ENCODE measurements around the gene ZNG1F. TPM values are rescaled to one million over a fixed set of nuclear protein-coding genes. Genes with fewer than 3 reads are reported as not detected.
A peak's percentile ranks its signal among the peaks of the same experiment; 100 is the strongest.
"Not testable (repeated sequence)": the region's sequence is repeated elsewhere in the genome, so short reads cannot be mapped to it uniquely, and the experiment has no call there.

The ZNG1F gene
- total RNA-seq = 1 to 10 TPM in 8 of 9 donors, under 1 TPM in 1; 0.67 to 8.9 (median 1.7) TPM
- 1 to 10 TPM; 2.2 to 3.3 TPM for polyA plus RNA-seq
- long read RNA-seq, donor 1, partial matches to known transcripts = 6 of 8 reads
- long read RNA-seq, donor 1, other reads (novel, unspliced or antisense) = 2 of 8 reads
- long read RNA-seq, donor 2, partial matches to known transcripts = 1 of 9 reads
- long read RNA-seq, donor 2, other reads (novel, unspliced or antisense) = 7 of 9 reads
- long read RNA-seq, donor 3, partial matches to known transcripts = 15 of 18 reads
- long read RNA-seq, donor 3, other reads (novel, unspliced or antisense) = 3 of 18 reads

- H3K4me1 ChIP-seq; ATAC-seq; H3K4me3 ChIP-seq; intact Hi-C loops (cut with DNase I); H3K9me3 ChIP-seq; H3K27me3 ChIP-seq; H3K27ac ChIP-seq; DNase-seq; H3K36me3 ChIP-seq: not testable (repeated sequence)
- no CpG with 5 or more reads among the region's 31 CpGs for WGBS, 4 donors
Measured at GRCh38 chr9:41189217-41189616, at the start of gene ZNG1F. Gene ZNG1F, minus strand, starts transcription at chr9:41189317. Its CDS starts 59 bp downstream, at chr9:41189258.

DNA sequence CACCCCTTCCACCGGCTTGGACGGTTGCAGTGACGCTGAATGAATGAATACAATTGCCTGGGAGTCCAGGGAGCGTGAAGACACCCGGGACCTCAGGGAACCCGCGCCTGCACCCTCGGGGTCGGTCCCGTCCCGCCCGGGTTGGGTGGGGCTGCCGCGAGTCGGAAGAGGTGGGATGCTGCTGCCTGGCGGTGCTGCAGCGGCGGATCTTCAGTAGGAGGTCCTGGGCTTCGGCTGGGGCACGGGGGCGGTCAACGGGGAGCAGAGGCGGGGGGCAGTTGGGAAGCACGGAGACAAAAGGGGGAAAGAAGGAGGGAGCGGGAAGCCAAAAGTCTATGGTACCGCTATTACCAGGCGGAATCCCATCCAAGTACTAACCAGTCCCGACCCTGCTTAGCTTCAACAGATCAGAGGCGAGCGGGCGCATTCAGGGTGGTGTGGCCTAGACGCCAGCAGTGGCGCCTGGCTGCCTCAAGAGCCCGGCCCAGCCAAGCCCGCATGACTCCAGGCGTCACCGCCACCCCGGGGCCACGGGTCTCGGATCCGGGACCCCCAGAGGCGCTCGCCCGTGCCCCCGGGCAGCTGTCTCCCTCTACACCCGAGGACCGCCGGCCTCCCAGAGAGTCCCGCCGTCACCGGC lies 48.1 kb upstream of the ZNG1F start:
- DNase-seq = peak in 2 of 5 donors; percentile 27 to 67
- 47 to 86% (median 62%) methylated on average over 23 to 50 of the region's 51 CpGs for WGBS, 4 donors
- H3K27me3 ChIP-seq; H3K27ac ChIP-seq; H3K36me3 ChIP-seq; H3K4me1 ChIP-seq; intact Hi-C loops (cut with DNase I); ATAC-seq: not testable (repeated sequence)
- Histone ChIP-seq H3K9me3 (peaks cover 0 to 17% (median 2%) of the 10 kb centered on the region in 12 donors), H3K4me3 (peak overlapping the region in 1 of 12 donors; percentile 15)

- DNase-seq = peak in 1 of 5 donors; percentile 22
- ATAC-seq; H3K27me3 ChIP-seq; intact Hi-C loops (cut with DNase I); H3K36me3 ChIP-seq; H3K4me3 ChIP-seq; H3K27ac ChIP-seq; H3K4me1 ChIP-seq: not testable (repeated sequence)
- WGBS, 4 donors = 62 to 83% (median 77%) methylated on average over 21 to 23 of the region's 23 CpGs
- H3K9me3 ChIP-seq = peaks cover 0 to 17% (median 2%) of the 10 kb centered on the region in 12 donors
Measured at GRCh38 chr9:41236486-41237109, 47.5 kb upstream of the ZNG1F start.

DNA sequence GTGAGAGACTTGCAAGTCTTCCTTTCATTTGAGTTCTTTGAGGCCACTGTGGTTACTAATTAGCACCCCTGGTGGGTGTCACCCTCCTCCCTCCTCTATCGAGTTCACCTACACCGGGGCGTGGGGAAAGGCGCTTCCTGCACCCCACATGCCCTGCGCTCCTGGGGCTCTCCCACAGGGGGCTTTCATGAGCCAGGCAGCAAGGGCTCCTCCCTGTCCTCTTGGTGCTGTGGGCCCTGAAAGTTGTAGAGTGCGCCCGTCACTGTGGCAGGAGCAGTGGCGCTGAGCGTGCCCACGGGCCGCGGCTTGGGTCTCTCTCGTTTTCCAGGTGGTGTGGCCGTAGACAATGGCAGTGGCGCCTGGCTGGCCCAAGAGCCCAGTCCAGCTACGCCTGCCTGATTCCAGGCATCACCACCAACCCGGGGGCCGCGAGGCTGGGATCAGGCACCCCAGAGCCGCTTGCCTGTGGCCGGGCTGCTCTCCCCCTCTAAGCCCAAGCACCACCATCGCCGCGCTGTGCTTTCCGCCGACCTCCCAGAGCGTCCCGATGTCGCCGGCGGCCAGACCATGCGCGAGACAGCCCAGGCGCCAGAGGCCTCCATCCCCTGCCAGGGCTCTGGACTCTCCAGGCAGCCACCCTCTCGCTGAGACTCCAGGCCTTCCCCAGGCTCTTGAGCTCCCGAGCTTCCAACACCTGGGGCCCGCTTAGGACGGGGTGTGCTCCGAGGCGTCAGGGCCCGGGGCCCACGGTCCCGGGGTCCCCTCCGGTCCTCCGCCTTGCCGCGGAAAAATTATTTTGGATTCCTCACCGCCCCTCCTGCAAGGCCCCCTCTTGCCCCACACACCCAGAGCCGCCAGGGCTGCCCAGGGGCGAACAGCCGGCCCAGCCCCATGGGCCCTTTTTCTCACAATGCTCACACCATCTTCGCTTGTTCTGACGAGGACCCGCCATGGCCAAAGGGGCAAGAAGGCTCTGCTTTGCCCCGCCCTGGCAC lies 46.0 kb upstream of the ZNG1F start:
- ATAC-seq = peak in 1 of 4 donors; percentile 49
- H3K27me3 ChIP-seq; intact Hi-C loops (cut with DNase I); H3K4me1 ChIP-seq; H3K27ac ChIP-seq; H3K36me3 ChIP-seq: not testable (repeated sequence)
- DNase-seq = peak in 3 of 5 donors; percentile 16 to 70 (median 25)
- peak overlapping the region in 1 of 12 donors; percentile 33 for H3K4me3 ChIP-seq
- WGBS, 4 donors = 59 to 83% (median 71%) methylated on average over 28 to 55 of the region's 55 CpGs
- H3K9me3 ChIP-seq = peaks cover 0 to 15% (median 2%) of the 10 kb centered on the region in 12 donors

GRCh38 chr9:41234221-41234620 lies 45.1 kb upstream of the ZNG1F start:
- H3K36me3 ChIP-seq; ATAC-seq; H3K27ac ChIP-seq; DNase-seq; H3K27me3 ChIP-seq; H3K4me1 ChIP-seq; intact Hi-C loops (cut with DNase I); H3K4me3 ChIP-seq: not testable (repeated sequence)
- 60 to 63% (median 61%) methylated on average over 3 of the region's 3 CpGs for WGBS, 4 donors
- H3K9me3 ChIP-seq = peaks cover 0 to 14% (median 2%) of the 10 kb centered on the region in 12 donors

DNA sequence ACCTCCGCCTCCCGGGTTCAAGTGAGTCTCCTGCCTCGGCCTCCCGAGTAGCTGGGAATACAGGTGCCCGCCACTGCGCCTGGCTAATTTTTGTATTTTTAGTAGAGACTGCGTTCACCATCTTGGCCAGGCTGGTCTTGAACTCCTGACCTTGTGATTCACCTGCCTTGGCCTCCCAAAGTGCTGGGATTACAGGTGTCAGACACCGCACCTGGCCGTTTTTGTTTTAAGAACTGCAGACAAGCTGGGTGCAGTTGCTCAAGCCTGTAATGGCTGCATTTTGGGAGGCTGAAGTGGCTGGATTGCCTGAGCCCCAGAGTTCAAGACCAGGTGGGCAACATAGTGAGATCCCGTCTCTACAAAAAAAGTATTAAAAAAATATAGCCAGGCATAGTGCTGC lies 43.2 kb upstream of the ZNG1F start:
- DNase-seq (peak in 2 of 5 donors; percentile 26 to 36), ATAC-seq (peak in 3 of 4 donors; percentile 10 to 34 (median 26))
- intact Hi-C loops (cut with DNase I); H3K4me3 ChIP-seq; H3K27me3 ChIP-seq; H3K4me1 ChIP-seq; H3K36me3 ChIP-seq; H3K27ac ChIP-seq: not testable (repeated sequence)
- 73 to 82% (median 80%) methylated on average over 10 of the region's 10 CpGs for WGBS, 4 donors
- peaks cover 0 to 12% (median 2%) of the 10 kb centered on the region in 12 donors for H3K9me3 ChIP-seq

- H3K36me3 ChIP-seq; DNase-seq; intact Hi-C loops (cut with DNase I); H3K27ac ChIP-seq; H3K4me1 ChIP-seq; H3K4me3 ChIP-seq; H3K27me3 ChIP-seq: not testable (repeated sequence)
- peaks cover 0 to 12% (median 2%) of the 10 kb centered on the region in 12 donors for H3K9me3 ChIP-seq
- WGBS, 4 donors = 48 to 70% (median 62%) methylated on average over 3 of the region's 3 CpGs
- ATAC-seq = peak in 1 of 4 donors; percentile 21
Measured at GRCh38 chr9:41230418-41230817, 41.3 kb upstream of the ZNG1F start.

Data from heart left ventricle (tissue), 16 donors.